Stimulated activated CD8-positive, alpha-beta memory T cell treated with anti-CD3 and anti-CD28 coated beads, Interleukin-15, amount 100 ng/mL, for 48 hours (primary cell): Measurements from ENCODE around the gene FGD1.
"Not testable (repeated sequence)": the region's sequence is repeated elsewhere in the genome, so short reads cannot be mapped to it uniquely, and the experiment has no call there.

Source experiments
- DNase-seq, 2 donors: peaks; one replicate each; pipeline ENCODE4 v3.0.0-alpha.2; 2020; ENCODE audit warnings: low read depth in 2 of 2

FGD1 gene

GRCh38 chrX:54495814-54496516 is at the start of gene FGD1:
Gene FGD1 (minus strand): TSS chrX:54496234. CDS start chrX:54495432, 802 bp downstream.
- DNase-seq = peak; percentile 6 to 18

GRCh38 chrX:54542239-54542638 is 46.2 kb upstream of the FGD1 start:
- not testable (repeated sequence) for DNase-seq

- no peak for DNase-seq
These were observed 44.3 kb upstream of the FGD1 start for GRCh38 chrX:54540289-54540688.

- DNase-seq = no peak
These were observed 38.2 kb upstream of the FGD1 start for GRCh38 chrX:54534271-54534670.

- peak in 1 of 2 donors; percentile 0 for DNase-seq
These were observed 34.4 kb upstream of the FGD1 start for GRCh38 chrX:54530357-54530900.

GRCh38 chrX:54529552-54530356 is 33.7 kb upstream of the FGD1 start, which contains the start of gene GNL3L:
Gene GNL3L (plus strand): TSS chrX:54530219. CDS start chrX:54532567, 2,348 bp downstream.
- peak; percentile 59 to 70 for DNase-seq

- no peak for DNase-seq
These were observed 33.1 kb upstream of the FGD1 start for GRCh38 chrX:54529151-54529550.

GRCh38 chrX:54509400-54509799 is 13.4 kb upstream of the FGD1 start:
- no peak for DNase-seq

- DNase-seq = no peak
These were observed 902 bp upstream of the FGD1 start for GRCh38 chrX:54496936-54497335.

GRCh38 chrX:54496517-54496852 is 451 bp upstream of the FGD1 start:
- DNase-seq = no peak

- no peak for DNase-seq
These were observed 833 bp downstream of the FGD1 start for GRCh38 chrX:54494989-54495813.

GRCh38 chrX:54494166-54494988 is 1.7 kb downstream of the FGD1 start:
- DNase-seq = no peak

- DNase-seq = no peak
These were observed 3.7 kb downstream of the FGD1 start for GRCh38 chrX:54492340-54492739.

GRCh38 chrX:54489819-54490218 is 6.2 kb downstream of the FGD1 start:
- not testable (repeated sequence) for DNase-seq

- DNase-seq = no peak
These were observed 11.4 kb downstream of the FGD1 start for GRCh38 chrX:54484666-54485065.

GRCh38 chrX:54483946-54484345 is 12.1 kb downstream of the FGD1 start:
- DNase-seq = no peak

- DNase-seq = no peak
These were observed 13.0 kb downstream of the FGD1 start for GRCh38 chrX:54482839-54483593.

- no peak for DNase-seq
These were observed 16.6 kb downstream of the FGD1 start for GRCh38 chrX:54479136-54480111.
